A673 (cell line): ENCODE results near the gene WLS.

ENCODE experiments used
- EZH2 ChIP-seq: fragments of 200-600 bp; sonication (generic); IDR thresholded peaks from 2 replicates; pipeline ENCODE4 v1.6.1; 2017; ENCODE audit warnings: borderline replicate concordance, low read depth, mild to moderate bottlenecking, mixed read lengths, antibody characterized with exemption, low read length; ENCODE audit not compliant: poor library complexity, severe bottlenecking
- TF ChIP-seq, protein P1 (sequence below): fragments of 300-800, 200-600 bp; sonication (generic); conservative IDR thresholded peaks from 2 replicates; pipeline ENCODE4 v1.5.1; 2017; ENCODE audit warnings: low read depth, mild to moderate bottlenecking, antibody characterized with exemption, low read length, moderate library complexity, mixed read lengths

GRCh38 chr1:68183895-68184294, 48.4 kb downstream of the WLS start:
- TF ChIP-seq, protein P1, sequence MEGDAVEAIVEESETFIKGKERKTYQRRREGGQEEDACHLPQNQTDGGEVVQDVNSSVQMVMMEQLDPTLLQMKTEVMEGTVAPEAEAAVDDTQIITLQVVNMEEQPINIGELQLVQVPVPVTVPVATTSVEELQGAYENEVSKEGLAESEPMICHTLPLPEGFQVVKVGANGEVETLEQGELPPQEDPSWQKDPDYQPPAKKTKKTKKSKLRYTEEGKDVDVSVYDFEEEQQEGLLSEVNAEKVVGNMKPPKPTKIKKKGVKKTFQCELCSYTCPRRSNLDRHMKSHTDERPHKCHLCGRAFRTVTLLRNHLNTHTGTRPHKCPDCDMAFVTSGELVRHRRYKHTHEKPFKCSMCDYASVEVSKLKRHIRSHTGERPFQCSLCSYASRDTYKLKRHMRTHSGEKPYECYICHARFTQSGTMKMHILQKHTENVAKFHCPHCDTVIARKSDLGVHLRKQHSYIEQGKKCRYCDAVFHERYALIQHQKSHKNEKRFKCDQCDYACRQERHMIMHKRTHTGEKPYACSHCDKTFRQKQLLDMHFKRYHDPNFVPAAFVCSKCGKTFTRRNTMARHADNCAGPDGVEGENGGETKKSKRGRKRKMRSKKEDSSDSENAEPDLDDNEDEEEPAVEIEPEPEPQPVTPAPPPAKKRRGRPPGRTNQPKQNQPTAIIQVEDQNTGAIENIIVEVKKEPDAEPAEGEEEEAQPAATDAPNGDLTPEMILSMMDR: no peak
- no peak for TF ChIP-seq EZH2
